Measurements from ENCODE around the gene PPP2R3A. TPM values are rescaled to one million over a fixed set of nuclear protein-coding genes. Genes with fewer than 3 reads are reported as not detected.
"Not testable (repeated sequence)": the region's sequence is repeated elsewhere in the genome, so short reads cannot be mapped to it uniquely, and the experiment has no call there.

The PPP2R3A gene
- total and polyA plus RNA-seq, 2 donors (not counting 3 experiments of a cell fraction or from before 2014, with no cell fraction given) = 3.3 to 14.6 TPM

- intact Hi-C loops (cut with micrococcal nuclease) = no loop called here
- dilution Hi-C loops (cut with MboI; ENCODE audit: extremely low pct_ligation_motif_present, low sequenced_read_pairs) = no loop called here
Measured at GRCh38 chr3:136166507-136166906, 201.0 kb downstream of the PPP2R3A start.

GRCh38 chr3:136168236-136168635 lies 202.7 kb downstream of the PPP2R3A start:
- not testable (repeated sequence) for BruUV-seq (replicated peaks)

More at GRCh38 chr3:136166507-136166906, 201.0 kb downstream of the PPP2R3A start:
- FAIRE-seq (no peak), DNase-seq (ENCODE audit: low read depth, low spot score) (no peak)
- Histone ChIP-seq H3K79me2 (ENCODE audit: control insufficient read depth, insufficient read depth, low read length) (peaks cover 100% of the 10 kb centered on the region), H3K4me3 (replicated peaks in 1 of 3; ENCODE audit: insufficient read depth in 1 of 3, low read depth in 1 of 3, low read length in 3 of 3) (no peak overlapping the region), H3K27me3 (ENCODE audit: control insufficient read depth in 2 of 2, insufficient read depth in 2 of 2, low read length in 2 of 2) (no peaks in the 10 kb centered on the region), H3K9me3 (replicated peaks; ENCODE audit: control insufficient read depth, insufficient read depth, low read length) (no peaks in the 10 kb centered on the region), H3K27ac (ENCODE audit: insufficient read depth, low read depth, low read length) (no peak overlapping the region), H3K36me3 (ENCODE audit: control insufficient read depth in 2 of 2, extremely low read depth in 1 of 2, insufficient read depth in 2 of 2, low read length in 2 of 2) (no peaks in the 10 kb centered on the region), H2AFZ (ENCODE audit: low read depth, low read length) (no peak overlapping the region), H3K9me1 (replicated peaks; ENCODE audit: control insufficient read depth, extremely low read depth, insufficient read depth, low read length) (no peaks in the 10 kb centered on the region), H4K20me1 (replicated peaks; ENCODE audit: control insufficient read depth, extremely low read depth, insufficient read depth, low read length) (peaks cover 20% of the 10 kb centered on the region), H3K4me2 (ENCODE audit: insufficient read depth, low read length) (no peak overlapping the region), H3K9ac (replicated peaks; ENCODE audit: extremely low read depth, insufficient read depth, low read length) (no peak overlapping the region), H3K4me1 (ENCODE audit: control insufficient read depth, extremely low read depth, insufficient read depth, low read length) (peaks cover 14% of the 10 kb centered on the region)
- no TSS peak for BruUV-seq (replicated peaks)
- TF ChIP-seq GATA2 (IDR thresholded peaks at IDR 0.05; ENCODE audit: insufficient read depth, insufficient read length, low read depth, low read length) = no peak
- TF ChIP-seq, protein P1, sequence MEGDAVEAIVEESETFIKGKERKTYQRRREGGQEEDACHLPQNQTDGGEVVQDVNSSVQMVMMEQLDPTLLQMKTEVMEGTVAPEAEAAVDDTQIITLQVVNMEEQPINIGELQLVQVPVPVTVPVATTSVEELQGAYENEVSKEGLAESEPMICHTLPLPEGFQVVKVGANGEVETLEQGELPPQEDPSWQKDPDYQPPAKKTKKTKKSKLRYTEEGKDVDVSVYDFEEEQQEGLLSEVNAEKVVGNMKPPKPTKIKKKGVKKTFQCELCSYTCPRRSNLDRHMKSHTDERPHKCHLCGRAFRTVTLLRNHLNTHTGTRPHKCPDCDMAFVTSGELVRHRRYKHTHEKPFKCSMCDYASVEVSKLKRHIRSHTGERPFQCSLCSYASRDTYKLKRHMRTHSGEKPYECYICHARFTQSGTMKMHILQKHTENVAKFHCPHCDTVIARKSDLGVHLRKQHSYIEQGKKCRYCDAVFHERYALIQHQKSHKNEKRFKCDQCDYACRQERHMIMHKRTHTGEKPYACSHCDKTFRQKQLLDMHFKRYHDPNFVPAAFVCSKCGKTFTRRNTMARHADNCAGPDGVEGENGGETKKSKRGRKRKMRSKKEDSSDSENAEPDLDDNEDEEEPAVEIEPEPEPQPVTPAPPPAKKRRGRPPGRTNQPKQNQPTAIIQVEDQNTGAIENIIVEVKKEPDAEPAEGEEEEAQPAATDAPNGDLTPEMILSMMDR (IDR thresholded peaks at IDR 0.05; ENCODE audit: extremely low read depth in 1 of 2, insufficient read depth in 1 of 2, low read depth in 1 of 2, low read length in 2 of 2) = no peak
- no peak for TF ChIP-seq EZH2 (IDR thresholded peaks at IDR 0.05; ENCODE audit: borderline replicate concordance, low read depth, low read length, severe bottlenecking)
- no peak for TF ChIP-seq POLR2A (IDR thresholded peaks at IDR 0.05; ENCODE audit: low read depth, low read length)
- TF ChIP-seq POLR2AphosphoS5 (IDR thresholded peaks at IDR 0.05; ENCODE audit: insufficient read depth, low read depth, low read length) = no peak
- TF ChIP-seq JUN (IDR thresholded peaks at IDR 0.05; ENCODE audit: borderline replicate concordance, insufficient read depth, insufficient read length, low read depth) = no peak
- TF ChIP-seq FOS (IDR thresholded peaks at IDR 0.05; ENCODE audit: borderline replicate concordance, insufficient read depth, low read length) = no peak
- TF ChIP-seq, protein P2, sequence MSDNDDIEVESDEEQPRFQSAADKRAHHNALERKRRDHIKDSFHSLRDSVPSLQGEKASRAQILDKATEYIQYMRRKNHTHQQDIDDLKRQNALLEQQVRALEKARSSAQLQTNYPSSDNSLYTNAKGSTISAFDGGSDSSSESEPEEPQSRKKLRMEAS (IDR thresholded peaks at IDR 0.05; ENCODE audit: insufficient read depth, insufficient read length) = no peak
- no peak for TF ChIP-seq MYC (IDR thresholded peaks at IDR 0.05; ENCODE audit: low read depth, low read length)
- CTCF ChIA-PET = no interaction called here
- POLR2A ChIA-PET = no interaction called here

More at GRCh38 chr3:136168236-136168635, 202.7 kb downstream of the PPP2R3A start:
- H3K27me3 ChIP-seq (ENCODE audit: control insufficient read depth in 2 of 2, insufficient read depth in 2 of 2, low read length in 2 of 2); H3K9ac ChIP-seq (replicated peaks; ENCODE audit: extremely low read depth, insufficient read depth, low read length); H3K4me3 ChIP-seq (replicated peaks in 1 of 3; ENCODE audit: insufficient read depth in 1 of 3, low read depth in 1 of 3, low read length in 3 of 3); H3K9me1 ChIP-seq (replicated peaks; ENCODE audit: control insufficient read depth, extremely low read depth, insufficient read depth, low read length); H3K4me2 ChIP-seq (ENCODE audit: insufficient read depth, low read length); H2AFZ ChIP-seq (ENCODE audit: low read depth, low read length); H3K9me3 ChIP-seq (replicated peaks; ENCODE audit: control insufficient read depth, insufficient read depth, low read length); H3K36me3 ChIP-seq (ENCODE audit: control insufficient read depth in 2 of 2, extremely low read depth in 1 of 2, insufficient read depth in 2 of 2, low read length in 2 of 2); DNase-seq (ENCODE audit: low read depth, low spot score); FAIRE-seq; dilution Hi-C loops (cut with MboI; ENCODE audit: extremely low pct_ligation_motif_present, low sequenced_read_pairs); intact Hi-C loops (cut with micrococcal nuclease); H3K27ac ChIP-seq (ENCODE audit: insufficient read depth, low read depth, low read length): not testable (repeated sequence)
- Histone ChIP-seq H3K79me2 (ENCODE audit: control insufficient read depth, insufficient read depth, low read length) (peaks cover 100% of the 10 kb centered on the region), H3K4me1 (ENCODE audit: control insufficient read depth, extremely low read depth, insufficient read depth, low read length) (peaks cover 20% of the 10 kb centered on the region), H4K20me1 (replicated peaks; ENCODE audit: control insufficient read depth, extremely low read depth, insufficient read depth, low read length) (peaks cover 28% of the 10 kb centered on the region)
- POLR2A ChIA-PET = interaction anchor here (0.9 kb wide), 1 partner anchor 28 kb away, joined by 6 read pairs; the partner anchor contains the start of gene MSL2
- CTCF ChIA-PET = interaction anchor here (1.3 kb wide), 1 partner anchor 8 kb away, joined by 3 read pairs; no protein-coding TSS in a partner anchor

All from endothelial cell of umbilical vein (primary cell).